K562 (cell line): ENCODE data around the gene PRKCE. TPM values are rescaled to one million over a fixed set of nuclear protein-coding genes. Genes with fewer than 3 reads are reported as not detected.

Source experiments
- ATAC-seq: fragments of 200-7000 bp; cut with Tn5 transposase; 3 replicates; pipeline ENCODE4 v1.9.1; 2020; ENCODE audit warnings: moderate library complexity
- BruUV-seq: library from RNA; stranded (reverse); fragments of 400-500 nt; replicated peaks from 2 replicates; lab custom pipeline; 2021; lab: Mats Ljungman, UMichigan
- CTCF ChIA-PET: fragments of 300-600 bp; formaldehyde crosslinking; extraction: SDS; loops from one replicate; lab custom pipeline; 2021; ENCODE audit warnings: low intra/inter-chr PET ratio; lab: Yijun Ruan, JAX
- POLR2A ChIA-PET: fragments of 300-600, 350-650 bp; sonication (Branson Sonifier 250); formaldehyde crosslinking; extraction: SDS; loops from one replicate; lab custom pipeline; 2021; ENCODE audit warnings: antibody characterized with exemption, inconsistent platforms; lab: Yijun Ruan, JAX
- DNase-seq, 4 experiments: peaks; one replicate each; pipeline versions ENCODE4 v3.0.0 to v3.0.0-alpha.2; 2011 to 2018; ENCODE audit warnings: low spot score in 3 of 4, mixed read lengths in 3 of 4; ENCODE audit errors: extremely low read depth in 1 of 4
- FAIRE-seq: peaks from 2 replicates; lab custom pipeline; 2011; peaks lifted over from hg19 to GRCh38; lab: Jason Lieb, UNC
- H2AFZ ChIP-seq: 2 replicates; pipeline ENCODE4 v1.6.0; 2011; ENCODE audit warnings: low read depth, low read length, control low read depth, inconsistent platforms
- H3K27ac ChIP-seq: fragments of 200-600 bp; 3 replicates; pipeline ENCODE4 v1.8.0; 2011; ENCODE audit warnings: low read depth, mild to moderate bottlenecking, control low read depth, inconsistent platforms, low read length, moderate library complexity, mixed read lengths; ENCODE audit errors: extremely low read depth
- H3K27me3 ChIP-seq, 2 experiments: fragments of 300-600 bp in 1 of 2; 2 replicates in 1 of 2; 3 replicates in 1 of 2; pipeline versions ENCODE4 v1.6.0 to v1.8.0; 2011; ENCODE audit warnings: inconsistent platforms in 2 of 2, low read length in 2 of 2, mild to moderate bottlenecking in 1 of 2, mixed read lengths in 1 of 2, moderate library complexity in 1 of 2; ENCODE audit not compliant: control insufficient read depth in 2 of 2, insufficient read depth in 2 of 2
- H3K36me3 ChIP-seq: fragments of 300-600 bp; 3 replicates; pipeline ENCODE4 v1.8.0; 2011; ENCODE audit warnings: mild to moderate bottlenecking, low read length, inconsistent platforms; ENCODE audit not compliant: control insufficient read depth, insufficient read depth
- H3K4me1 ChIP-seq, 2 experiments: fragments of 200-600 bp in 1 of 2; replicated peaks in 1 of 2; 2 replicates in 1 of 2; 3 replicates in 1 of 2; pipeline versions ENCODE4 v1.5.1 to v1.8.0; 2011; ENCODE audit warnings: inconsistent platforms in 2 of 2, low read length in 2 of 2, mild to moderate bottlenecking in 1 of 2, mixed read lengths in 1 of 2, moderate library complexity in 1 of 2; ENCODE audit not compliant: control insufficient read depth in 2 of 2, insufficient read depth in 2 of 2
- H3K4me2 ChIP-seq: 2 replicates; pipeline ENCODE4 v1.6.1; 2011; ENCODE audit warnings: low read length, control low read depth, inconsistent platforms, mixed read lengths; ENCODE audit not compliant: insufficient read depth
- H3K4me3 ChIP-seq: fragments of 200-600 bp; sonication (generic), shearing (Covaris generic); 2 replicates; pipeline ENCODE4 v1.5.1; 2016; ENCODE audit warnings: control low read depth, inconsistent platforms
- H3K79me2 ChIP-seq: fragments of 200-600 bp; 3 replicates; pipeline ENCODE4 v1.8.0; 2011; ENCODE audit warnings: low read length, inconsistent platforms; ENCODE audit not compliant: control insufficient read depth, insufficient read depth
- H3K9ac ChIP-seq, 2 experiments: 2 replicates each; pipeline versions ENCODE4 v1.6.0 to v1.6.1; 2011; ENCODE audit warnings: low read depth in 2 of 2, low read length in 2 of 2, control low read depth in 1 of 2, inconsistent platforms in 1 of 2, mild to moderate bottlenecking in 1 of 2, mixed read lengths in 1 of 2; ENCODE audit not compliant: insufficient read depth in 1 of 2
- H3K9me1 ChIP-seq: one replicate; pipeline ENCODE4 v1.6.0; 2011; ENCODE audit warnings: inconsistent platforms, mild to moderate bottlenecking, low read length, moderate library complexity; ENCODE audit not compliant: control insufficient read depth, insufficient read depth
- H3K9me3 ChIP-seq: replicated peaks from 2 replicates; pipeline ENCODE4 v1.5.1; 2011; ENCODE audit warnings: low read depth, low read length, inconsistent platforms; ENCODE audit not compliant: control insufficient read depth, insufficient read depth
- H4K20me1 ChIP-seq: replicated peaks from 2 replicates; pipeline ENCODE4 v1.6.1; 2011; ENCODE audit warnings: low read length, inconsistent platforms, mixed read lengths; ENCODE audit not compliant: control insufficient read depth, insufficient read depth
- AFF4 ChIP-seq: sonication (generic); formaldehyde crosslinking; IDR thresholded peaks from 2 replicates; pipeline ENCODE4 v1.8.0; 2023; ENCODE audit warnings: mild to moderate bottlenecking, missing genetic modification reagents
- EZH2 ChIP-seq: IDR thresholded peaks from 2 replicates; pipeline ENCODE4 v1.6.1; 2012; ENCODE audit warnings: low read depth, mild to moderate bottlenecking, inconsistent platforms, low read length, borderline replicate concordance
- NEUROD1 ChIP-seq: fragments of 150-350 bp; IDR thresholded peaks from 2 replicates; pipeline ENCODE4 v1.6.1; 2014; ENCODE audit warnings: borderline replicate concordance, low read length, low read depth; ENCODE audit not compliant: partially characterized antibody
- NR1H2 ChIP-seq: sonication (generic); formaldehyde crosslinking; IDR thresholded peaks from 2 replicates; pipeline ENCODE4 v1.4.0; 2020; ENCODE audit warnings: mild to moderate bottlenecking, missing genetic modification reagents
- OTX1 ChIP-seq: fragments of 450-650 bp; formaldehyde crosslinking; IDR thresholded peaks from 2 replicates; pipeline ENCODE4 v1.4.0; 2022; ENCODE audit warnings: mild to moderate bottlenecking
- POLR2AphosphoS2 ChIP-seq: IDR thresholded peaks from 2 replicates; pipeline ENCODE4 v1.6.1; 2012; ENCODE audit warnings: low read length, improper control_type of control experiment
- PYGO2 ChIP-seq: fragments of 450-650 bp; IDR thresholded peaks from 2 replicates; pipeline ENCODE4 v1.6.1; 2016; ENCODE audit warnings: mild to moderate bottlenecking, missing genetic modification characterization, moderate library complexity, missing compliant biosample characterization
- RBM17 ChIP-seq: fragments of 200-400 bp; formaldehyde crosslinking; IDR thresholded peaks from 2 replicates; pipeline ENCODE4 v1.6.1; 2017; ENCODE audit warnings: low read depth, mild to moderate bottlenecking, low read length, borderline replicate concordance
- RREB1 ChIP-seq: fragments of 250-450 bp; sonication (Bioruptor Pico); IDR thresholded peaks from 2 replicates; pipeline ENCODE4 v1.4.0; 2020
- TEAD4 ChIP-seq, 2 experiments: sonication (generic) in 1 of 2; formaldehyde crosslinking in 1 of 2; IDR thresholded peaks; 2 replicates each; pipeline versions ENCODE4 v1.6.1 to v1.8.0; 2012 to 2022; ENCODE audit warnings: borderline replicate concordance in 1 of 2, inconsistent platforms in 1 of 2, low read length in 1 of 2, mild to moderate bottlenecking in 1 of 2, missing genetic modification reagents in 1 of 2
- ZNF175 ChIP-seq: fragments of 200-800 bp; sonication (Bioruptor generic); IDR thresholded peaks from 2 replicates; pipeline ENCODE4 v1.6.1; 2016; ENCODE audit warnings: low read depth, mild to moderate bottlenecking, missing genetic modification characterization, missing compliant biosample characterization
- ZNF695 ChIP-seq: fragments of 450-650 bp; formaldehyde crosslinking; IDR thresholded peaks from 2 replicates; pipeline ENCODE4 v1.4.0; 2020; ENCODE audit warnings: mild to moderate bottlenecking, moderate library complexity
- WGBS: fragments of 100-300 bp; shearing (Covaris generic); methylation state at CpG from one replicate; pipeline ENCODE4 v1.1.6; 2016; ENCODE audit warnings: low coverage, mixed read lengths; ENCODE audit not compliant: insufficient coverage; ENCODE audit errors: missing lambda C conversion rate; 5-methylcytosine and 5-hydroxymethylcytosine counted together
- in situ Hi-C: fragments of 300-500 bp; cut with MboI; formaldehyde crosslinking; loops from 4 replicates; pipeline ENCODE4 v1.15.0; 2018; ENCODE audit warnings: inconsistent platforms, mixed read lengths
- intact Hi-C: fragments of 100-400 bp; cut with micrococcal nuclease; formaldehyde crosslinking; loops from 2 replicates; pipeline ENCODE4 v1.14.2; 2022
- polyA plus RNA-seq, 8 experiments: library from polyadenylated mRNA; depleted of rRNA in 4 of 8; stranded (reverse) in 5 of 8; unstranded in 3 of 8; fragments of >200 nt; fragmentation: Nextera tagmentation in 2 of 8; fragmentation: Illumina TruSeq in 1 of 8; extraction: Ambion mirVana in 2 of 8; extraction: Trizol in 1 of 8; gene quantifications; 2 replicates each; pipeline versions ENCODE4 v1.2.1 to v1.2.3, GENCODE V29; 2011 to 2014; ENCODE audit warnings: inconsistent platforms in 1 of 8, missing spikeins in 1 of 8
- total RNA-seq, 7 experiments: library from RNA; depleted of rRNA in 6 of 7; stranded (reverse); fragments of >200 nt in 6 of 7; fragmentation: Illumina TruSeq in 2 of 7; extraction: Trizol in 2 of 7; gene quantifications; 2 replicates each; pipeline versions ENCODE4 v1.2.1 to v1.2.3, GENCODE V29; 2011 to 2021; ENCODE audit warnings: low replicate concordance in 1 of 7

PRKCE gene
- total and polyA plus RNA-seq, 9 of the 15 experiments (the other 6 are each of a cell fraction or from before 2014, with no cell fraction given): 0.06 to 1.0 (median 0.22) TPM; not detected in 1

GRCh38 chr2:46001741-46002506, 350.4 kb downstream of the PRKCE start:
- Histone ChIP-seq H3K9ac (no peak overlapping the region), H4K20me1 (no peaks in the 10 kb centered on the region), H3K4me3 (no peak overlapping the region), H3K9me3 (no peaks in the 10 kb centered on the region), H3K4me2 (no peak overlapping the region), H3K27ac (no peak overlapping the region), H3K36me3 (no peaks in the 10 kb centered on the region), H3K27me3 (peaks cover 10 to 28% of the 10 kb centered on the region in 2 experiments; a peak in 4 of 5 replicates), H3K79me2 (no peaks in the 10 kb centered on the region), H2AFZ (no peak overlapping the region), H3K9me1 (no peaks in the 10 kb centered on the region), H3K4me1 (no peaks in the 10 kb centered on the region)
- in situ Hi-C loops: no loop called here
- ATAC-seq (no peak), DNase-seq (no peak), FAIRE-seq (no peak)
- 1% methylated on average over 8 of the region's 8 CpGs for WGBS
- no TSS peak for BruUV-seq
- CTCF ChIA-PET: no interaction called here
- intact Hi-C loops: no loop called here
- POLR2A ChIA-PET: interaction anchor here (0.5 to 0.8 kb wide), 2 partner anchors 26 to 77 kb away, joined by 3 read pairs; no protein-coding TSS in a partner anchor
- TF ChIP-seq RBM17 (no peak), RREB1 (CRISPR knock-in tag) (no peak), ZNF695 (CRISPR knock-in tag) (no peak), EZH2 (no peak), NR1H2 (CRISPR knock-in tag) (no peak), PYGO2 (tag) (no peak), OTX1 (CRISPR knock-in tag) (no peak), AFF4 (no peak), POLR2AphosphoS2 (no peak), NEUROD1 (no peak), ZNF175 (CRISPR knock-in tag) (no peak), TEAD4 (IDR thresholded peaks at IDR 0.05; ENCODE audit: low read length) (no peak), TEAD4 (CRISPR knock-in tag; IDR thresholded peaks at IDR 0.05; ENCODE audit: borderline replicate concordance) (no peak)
